Pulmonary artery endothelial cell (primary cell): ENCODE data around the gene SREK1IP1. TPM values are rescaled to one million over a fixed set of nuclear protein-coding genes. Genes with fewer than 3 reads are reported as not detected.

ENCODE experiments used
- DNase-seq: peaks from one replicate; pipeline ENCODE4 v3.0.0-alpha.2; 2011; ENCODE audit warnings: low read depth, low spot score
- total RNA-seq: library from RNA; depleted of rRNA; stranded (reverse); fragments of >200 nt; gene quantifications from 2 replicates; pipeline ENCODE4 v1.2.3, GENCODE V29; 2014

Gene SREK1IP1
- total RNA-seq, 1 donor from 2014 or later = 13.8 TPM

- no peak for DNase-seq
Observed at GRCh38 chr5:64688391-64688790, 80.1 kb downstream of the SREK1IP1 start.

- DNase-seq = no peak
Observed at GRCh38 chr5:64685866-64686265, 82.6 kb downstream of the SREK1IP1 start.

- DNase-seq = no peak
Observed at GRCh38 chr5:64682608-64683007, 85.9 kb downstream of the SREK1IP1 start.

- no peak for DNase-seq
Observed at GRCh38 chr5:64680289-64680688, 88.2 kb downstream of the SREK1IP1 start.

GRCh38 chr5:64678374-64678773 lies 90.1 kb downstream of the SREK1IP1 start:
- DNase-seq = no peak

GRCh38 chr5:64671678-64672077 lies 96.8 kb downstream of the SREK1IP1 start:
- no peak for DNase-seq

GRCh38 chr5:64670277-64670676 lies 98.2 kb downstream of the SREK1IP1 start:
- DNase-seq = no peak

Other genes with a start within 250 kb of the SREK1IP1 start
- not detected in 2 replicates for gene SHISAL2B, start 78.2 kb downstream of the SREK1IP1 start, total RNA-seq
- gene CWC27, start 239 bp upstream of the SREK1IP1 start, total RNA-seq = 15.8 and 20.1 TPM in 2 replicates